GM12878 (cell line): ENCODE results near the gene LIFR. TPM values are rescaled to one million over a fixed set of nuclear protein-coding genes. Genes with fewer than 3 reads are reported as not detected.

Source experiments
- ATAC-seq: fragments of 200-7000 bp; cut with Tn5 transposase; 3 replicates; pipeline ENCODE4 v1.9.1; 2020; ENCODE audit warnings: mild to moderate bottlenecking, moderate library complexity
- BruUV-seq: library from RNA; stranded (reverse); fragments of 400-500 nt; replicated peaks from 2 replicates; lab custom pipeline; 2021; lab: Mats Ljungman, UMichigan
- CTCF ChIA-PET: fragments of 300-600 bp; sonication (Branson Sonifier 250); formaldehyde crosslinking; extraction: SDS; loops from one replicate; lab custom pipeline; 2021; ENCODE audit warnings: inconsistent platforms; lab: Yijun Ruan, JAX
- POLR2A ChIA-PET: fragments of 350-600 bp; formaldehyde crosslinking; extraction: SDS; loops from one replicate; lab custom pipeline; 2021; ENCODE audit warnings: inconsistent platforms; lab: Charles Lee
- RAD21 ChIA-PET: fragments of 300-600 bp; sonication (Branson Sonifier 250); formaldehyde crosslinking; loops from one replicate; lab custom pipeline; 2023; ENCODE audit warnings: antibody characterized with exemption; ENCODE audit not compliant: unreplicated experiment; lab: Charles Lee
- SMC1A ChIA-PET: fragments of 300-600 bp; sonication (Branson Sonifier 250); formaldehyde crosslinking; loops from one replicate; lab custom pipeline; 2023; ENCODE audit not compliant: unreplicated experiment, uncharacterized antibody; lab: Charles Lee
- DNase-seq: peaks from one replicate; pipeline ENCODE4 v3.0.0-alpha.2; 2011; ENCODE audit warnings: low read depth, low spot score
- FAIRE-seq: peaks from 3 replicates; lab custom pipeline; 2011; peaks lifted over from hg19 to GRCh38; lab: Jason Lieb, UNC
- H2AFZ ChIP-seq: 2 replicates; pipeline ENCODE4 v1.6.0; 2011; ENCODE audit warnings: low read depth, low read length, control low read depth; ENCODE audit not compliant: control insufficient read depth
- H3K27ac ChIP-seq: 2 replicates; pipeline ENCODE4 v1.5.1; 2011; ENCODE audit warnings: control low read depth; ENCODE audit not compliant: control insufficient read depth, insufficient read depth
- H3K27me3 ChIP-seq, 2 experiments: replicated peaks in 1 of 2; 2 replicates each; pipeline versions ENCODE4 v1.6.0 to v1.6.1; 2011; ENCODE audit warnings: low read length in 1 of 2; ENCODE audit not compliant: control insufficient read depth in 2 of 2, insufficient read depth in 2 of 2
- H3K36me3 ChIP-seq, 2 experiments: 2 replicates each; pipeline ENCODE4 v1.5.1; 2011; ENCODE audit warnings: low read length in 1 of 2; ENCODE audit not compliant: control insufficient read depth in 2 of 2, insufficient read depth in 2 of 2
- H3K4me1 ChIP-seq: 2 replicates; pipeline ENCODE4 v1.6.1; 2011; ENCODE audit warnings: mild to moderate bottlenecking, low read length, moderate library complexity, mixed read lengths; ENCODE audit not compliant: control insufficient read depth, insufficient read depth
- H3K4me2 ChIP-seq: 2 replicates; pipeline ENCODE4 v1.6.0; 2011; ENCODE audit warnings: control low read depth; ENCODE audit not compliant: control insufficient read depth, insufficient read depth
- H3K4me3 ChIP-seq: fragments of 200-600 bp; sonication (generic); 2 replicates; pipeline ENCODE4 v1.5.1; 2016
- H3K79me2 ChIP-seq: 2 replicates; pipeline ENCODE4 v1.6.0; 2011; ENCODE audit warnings: low read length; ENCODE audit not compliant: control insufficient read depth, insufficient read depth
- H3K9ac ChIP-seq: 2 replicates; pipeline ENCODE4 v1.8.0; 2011; ENCODE audit warnings: low read length, control low read depth, mixed read lengths; ENCODE audit not compliant: control insufficient read depth, insufficient read depth
- H3K9me3 ChIP-seq: replicated peaks from 3 replicates; pipeline ENCODE4 v1.5.1; 2011; ENCODE audit warnings: mild to moderate bottlenecking, low read length; ENCODE audit not compliant: control insufficient read depth, insufficient read depth
- H4K20me1 ChIP-seq: 2 replicates; pipeline ENCODE4 v1.6.0; 2011; ENCODE audit not compliant: control insufficient read depth, insufficient read depth
- ATF3 ChIP-seq: IDR thresholded peaks from 2 replicates; pipeline ENCODE4 v1.6.1; 2011; ENCODE audit warnings: low read depth, mild to moderate bottlenecking, low read length, moderate library complexity, borderline replicate concordance; ENCODE audit errors: extremely low read depth
- ESRRA ChIP-seq: IDR thresholded peaks from 2 replicates; pipeline ENCODE4 v1.6.1; 2012; ENCODE audit warnings: mild to moderate bottlenecking, low read length, improper control_type of control experiment
- EZH2 ChIP-seq: IDR thresholded peaks from 2 replicates; pipeline ENCODE4 v1.6.1; 2012; ENCODE audit warnings: low read depth, mild to moderate bottlenecking, control low read depth, inconsistent platforms, low read length, borderline replicate concordance; ENCODE audit not compliant: control insufficient read depth
- FOS ChIP-seq: IDR thresholded peaks from 3 replicates; pipeline ENCODE4 v1.6.1; 2011; ENCODE audit warnings: borderline replicate concordance; ENCODE audit not compliant: insufficient read length; ENCODE audit errors: extremely low read depth
- KLF5 ChIP-seq: fragments of 450-650 bp; IDR thresholded peaks from 2 replicates; pipeline ENCODE4 v1.6.1; 2014; ENCODE audit warnings: mild to moderate bottlenecking; ENCODE audit not compliant: partially characterized antibody
- MTA2 ChIP-seq: fragments of 450-650 bp; IDR thresholded peaks from 2 replicates; pipeline ENCODE4 v1.6.1; 2016; ENCODE audit warnings: low read depth, mild to moderate bottlenecking, moderate library complexity
- SMAD5 ChIP-seq: IDR thresholded peaks from 2 replicates; pipeline ENCODE4 v1.6.1; 2016; ENCODE audit warnings: antibody characterized with exemption, low read depth
- STAT1 ChIP-seq: fragments of 450-650 bp; conservative IDR thresholded peaks from 2 replicates; pipeline ENCODE4 v1.6.1; 2014; ENCODE audit warnings: antibody characterized with exemption, mild to moderate bottlenecking
- SUZ12 ChIP-seq: fragments of 200-600 bp; sonication (generic); IDR thresholded peaks from one replicate; pipeline ENCODE4 v1.6.1; 2018; ENCODE audit warnings: antibody characterized with exemption, mild to moderate bottlenecking; ENCODE audit not compliant: unreplicated experiment
- USF1 ChIP-seq: IDR thresholded peaks from 2 replicates; pipeline ENCODE4 v1.6.1; 2011; ENCODE audit warnings: borderline replicate concordance, low read depth, mild to moderate bottlenecking, moderate library complexity, mixed read lengths, low read length; ENCODE audit not compliant: insufficient read depth; ENCODE audit errors: extremely low read length
- WGBS: methylation state at CpG from one replicate; pipeline ENCODE4 v1.1.6; 2016; ENCODE audit warnings: low lambda C conversion rate; ENCODE audit not compliant: insufficient replicate concordance, insufficient coverage; ENCODE audit errors: missing lambda C conversion rate; 5-methylcytosine and 5-hydroxymethylcytosine counted together
- in situ Hi-C: fragments of 300-500 bp; cut with MboI; formaldehyde crosslinking; loops from 9 replicates; pipeline ENCODE4 v1.14.3; 2018; ENCODE audit warnings: mixed read lengths
- intact Hi-C: fragments of 100-400 bp; cut with micrococcal nuclease; formaldehyde crosslinking; loops from one replicate; pipeline ENCODE4 v1.14.2; 2022; ENCODE audit not compliant: unreplicated experiment
- polyA plus RNA-seq, 11 experiments: library from polyadenylated mRNA; depleted of rRNA in 4 of 11; unstranded in 6 of 11; stranded (reverse) in 5 of 11; fragments of >200 nt; fragmentation: Nextera tagmentation in 4 of 11; fragmentation: Illumina TruSeq in 1 of 11; extraction: Ambion mirVana in 4 of 11; extraction: Trizol in 1 of 11; gene quantifications; 1 replicate in 1 of 11; 2 replicates in 10 of 11; pipeline versions ENCODE4 v1.2.1 to v1.2.3, GENCODE V29; 2011 to 2016; ENCODE audit warnings: inconsistent platforms in 2 of 11, missing spikeins in 2 of 11, low read depth in 1 of 11
- total RNA-seq, 4 experiments: library from RNA; depleted of rRNA in 3 of 4; stranded (reverse); fragments of >200 nt in 3 of 4; fragmentation: Illumina TruSeq in 1 of 4; extraction: Trizol in 1 of 4; gene quantifications; 2 replicates each; pipeline versions ENCODE4 v1.2.1 to v1.2.3, GENCODE V29; 2013 to 2021

LIFR gene
- total and polyA plus RNA-seq, 10 of the 15 experiments (the other 5 are each of a cell fraction or from before 2014, with no cell fraction given): 0.10 TPM; not detected in 9

- Histone ChIP-seq H2AFZ (no peak overlapping the region), H3K79me2 (no peaks in the 10 kb centered on the region), H3K27ac (no peak overlapping the region), H3K9me3 (no peaks in the 10 kb centered on the region), H3K4me1 (no peaks in the 10 kb centered on the region), H3K36me3 (no peaks in the 10 kb centered on the region), H3K4me2 (no peak overlapping the region), H3K9ac (no peak overlapping the region), H4K20me1 (no peaks in the 10 kb centered on the region), H3K4me3 (no peak overlapping the region), H3K27me3 (no peaks in the 10 kb centered on the region; a peak in 1 of 4 replicates)
- in situ Hi-C loops: no loop called here
- ChIA-PET SMC1A (no interaction called here), POLR2A (no interaction called here), RAD21 (no interaction called here), CTCF (interaction anchor here (0.7 to 1.8 kb wide), 2 partner anchors 11 to 94 kb away, joined by 3 to 5 read pairs; no protein-coding TSS in a partner anchor)
- ATAC-seq (no peak), DNase-seq (no peak), FAIRE-seq (no peak)
- intact Hi-C loops: no loop called here
- WGBS: 21% methylated on average over 4 of the region's 4 CpGs
- no TSS peak for BruUV-seq
- no peak for TF ChIP-seq EZH2
- TF ChIP-seq KLF5: no peak
- TF ChIP-seq ATF3: no peak
- no peak for TF ChIP-seq MTA2
- TF ChIP-seq USF1: no peak
- no peak for TF ChIP-seq STAT1
- TF ChIP-seq FOS: no peak
- no peak for TF ChIP-seq SUZ12
- no peak for TF ChIP-seq ESRRA
- TF ChIP-seq SMAD5: no peak
Measured at GRCh38 chr5:38535248-38535750, 21.1 kb downstream of the LIFR start.
